Mucosa of gallbladder (tissue), 1 donor: ENCODE measurements around the gene MACROD2. TPM values are rescaled to one million over a fixed set of nuclear protein-coding genes. Genes with fewer than 3 reads are reported as not detected.

ENCODE experiments used
- DNase-seq: peaks from one replicate; pipeline ENCODE4 v3.0.0-alpha.2; 2020; ENCODE audit warnings: low spot score
- total RNA-seq: library from RNA; stranded (reverse); gene quantifications from one replicate; pipeline ENCODE4 v1.2.1, GENCODE V29; 2021
- donor health status: DM: no; HTN: no; CAD: no.

Gene MACROD2
- total RNA-seq, 1 donor from 2014 or later = 7.5 TPM

GRCh38 chr20:14643556-14643955 is 648.2 kb downstream of the MACROD2 start:
- DNase-seq = no peak

GRCh38 chr20:14644306-14645097 is 649.2 kb downstream of the MACROD2 start:
- DNase-seq = no peak

GRCh38 chr20:14647016-14647415 is 651.7 kb downstream of the MACROD2 start:
- no peak for DNase-seq

- DNase-seq = no peak
Measured at GRCh38 chr20:14649662-14650061, 654.3 kb downstream of the MACROD2 start.

GRCh38 chr20:14657266-14658005 is 662.1 kb downstream of the MACROD2 start:
- DNase-seq = no peak

- DNase-seq = no peak
Measured at GRCh38 chr20:14664101-14664500, 668.8 kb downstream of the MACROD2 start.

- no peak for DNase-seq
Measured at GRCh38 chr20:14666696-14667095, 671.4 kb downstream of the MACROD2 start.

GRCh38 chr20:14667226-14667625 is 671.9 kb downstream of the MACROD2 start:
- DNase-seq = no peak

- DNase-seq = peak; percentile 11
Measured at GRCh38 chr20:14672066-14672465, 676.8 kb downstream of the MACROD2 start.

GRCh38 chr20:14673164-14673563 is 677.8 kb downstream of the MACROD2 start:
- DNase-seq = no peak

GRCh38 chr20:14677455-14677854 is 682.1 kb downstream of the MACROD2 start:
- DNase-seq = no peak

GRCh38 chr20:14685183-14685582 is 689.9 kb downstream of the MACROD2 start:
- DNase-seq = no peak

- no peak for DNase-seq
Measured at GRCh38 chr20:14687313-14687712, 692.0 kb downstream of the MACROD2 start.

- no peak for DNase-seq
Measured at GRCh38 chr20:14688005-14688404, 692.7 kb downstream of the MACROD2 start.

GRCh38 chr20:14691994-14692393 is 696.7 kb downstream of the MACROD2 start:
- DNase-seq = no peak

GRCh38 chr20:14696478-14696877 is 701.2 kb downstream of the MACROD2 start:
- no peak for DNase-seq

- no peak for DNase-seq
Measured at GRCh38 chr20:14696937-14697336, 701.6 kb downstream of the MACROD2 start.

- no peak for DNase-seq
Measured at GRCh38 chr20:14698125-14698524, 702.8 kb downstream of the MACROD2 start.

GRCh38 chr20:14698605-14699373 is 703.5 kb downstream of the MACROD2 start:
- no peak for DNase-seq

GRCh38 chr20:14700639-14700960 is 705.3 kb downstream of the MACROD2 start:
- no peak for DNase-seq

- no peak for DNase-seq
Measured at GRCh38 chr20:14701326-14701725, 706.0 kb downstream of the MACROD2 start.

- DNase-seq = no peak
Measured at GRCh38 chr20:14706555-14706954, 711.2 kb downstream of the MACROD2 start.
